Cardiac fibroblast (primary cell): Measurements from ENCODE around the gene KRTAP3-2.
"Not testable (repeated sequence)": the region's sequence is repeated elsewhere in the genome, so short reads cannot be mapped to it uniquely, and the experiment has no call there.

Experiments
- DNase-seq, 2 donors: peaks; one replicate each; pipeline versions ENCODE4 v3.0.0 to v3.0.0-alpha.2; 2010; ENCODE audit warnings: low read depth in 2 of 2
- H3K4me3 ChIP-seq, 2 donors: replicated peaks in 1 of 2; 1 replicate in 1 of 2; 2 replicates in 1 of 2; pipeline ENCODE4 v1.5.1; 2011; ENCODE audit warnings: low read depth in 2 of 2, low read length in 2 of 2, mild to moderate bottlenecking in 2 of 2, moderate library complexity in 1 of 2
- TF ChIP-seq, protein P1 (sequence below): IDR thresholded peaks from one replicate; pipeline ENCODE4 v1.5.1; 2011; ENCODE audit warnings: low read depth, mild to moderate bottlenecking, low read length, inconsistent platforms

The KRTAP3-2 gene

DNA sequence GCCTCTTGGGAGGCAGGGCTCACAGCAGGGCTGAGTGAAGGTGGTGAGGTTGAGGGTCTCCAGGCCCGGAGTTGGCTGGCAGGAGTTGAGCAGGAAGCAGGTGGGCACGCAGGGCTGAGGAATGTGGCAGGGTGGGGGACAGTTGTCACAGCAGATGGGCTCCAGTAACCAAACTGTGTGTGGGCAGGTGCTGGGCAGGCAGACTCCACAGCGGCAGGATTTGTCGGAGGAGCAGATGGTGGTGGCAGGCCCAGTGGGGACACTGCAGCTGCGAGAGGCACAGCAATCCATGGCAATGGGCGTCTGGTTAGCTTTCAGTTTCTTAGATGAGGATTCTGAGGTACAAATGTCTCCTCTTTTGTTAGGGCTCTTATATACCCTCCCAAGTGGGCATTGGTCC lies at the start of gene KRTAP3-2:
Gene KRTAP3-2, minus strand, starts transcription at position 344 of the 400 bp plus-strand sequence. Its CDS starts 53 bp downstream, at position 291.
- not testable (repeated sequence) for H3K4me3 ChIP-seq, DNase-seq

DNA sequence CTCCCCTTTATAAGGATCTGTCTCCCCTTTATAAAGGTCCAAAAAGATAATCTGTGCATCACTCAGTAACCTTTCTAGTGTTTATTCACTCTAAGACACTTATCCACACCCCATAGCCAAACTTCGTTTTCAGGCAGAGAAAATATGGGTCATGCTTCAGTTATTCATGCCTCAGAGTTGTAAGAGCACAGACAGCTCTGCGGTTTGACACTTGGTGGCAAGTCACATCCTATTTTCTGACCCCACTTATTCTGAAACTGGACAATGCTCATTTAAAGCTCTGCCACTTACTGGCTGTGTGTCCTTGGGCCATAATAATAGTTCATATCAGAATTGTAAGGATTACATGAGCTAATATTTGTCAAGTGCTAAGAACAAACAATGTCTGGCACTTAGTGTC lies 49.4 kb upstream of the KRTAP3-2 start:
- TF ChIP-seq, protein P1, sequence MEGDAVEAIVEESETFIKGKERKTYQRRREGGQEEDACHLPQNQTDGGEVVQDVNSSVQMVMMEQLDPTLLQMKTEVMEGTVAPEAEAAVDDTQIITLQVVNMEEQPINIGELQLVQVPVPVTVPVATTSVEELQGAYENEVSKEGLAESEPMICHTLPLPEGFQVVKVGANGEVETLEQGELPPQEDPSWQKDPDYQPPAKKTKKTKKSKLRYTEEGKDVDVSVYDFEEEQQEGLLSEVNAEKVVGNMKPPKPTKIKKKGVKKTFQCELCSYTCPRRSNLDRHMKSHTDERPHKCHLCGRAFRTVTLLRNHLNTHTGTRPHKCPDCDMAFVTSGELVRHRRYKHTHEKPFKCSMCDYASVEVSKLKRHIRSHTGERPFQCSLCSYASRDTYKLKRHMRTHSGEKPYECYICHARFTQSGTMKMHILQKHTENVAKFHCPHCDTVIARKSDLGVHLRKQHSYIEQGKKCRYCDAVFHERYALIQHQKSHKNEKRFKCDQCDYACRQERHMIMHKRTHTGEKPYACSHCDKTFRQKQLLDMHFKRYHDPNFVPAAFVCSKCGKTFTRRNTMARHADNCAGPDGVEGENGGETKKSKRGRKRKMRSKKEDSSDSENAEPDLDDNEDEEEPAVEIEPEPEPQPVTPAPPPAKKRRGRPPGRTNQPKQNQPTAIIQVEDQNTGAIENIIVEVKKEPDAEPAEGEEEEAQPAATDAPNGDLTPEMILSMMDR = no peak
- H3K4me3 ChIP-seq = no peak overlapping the region
- peak in 1 of 2 donors; percentile 85 for DNase-seq

DNA sequence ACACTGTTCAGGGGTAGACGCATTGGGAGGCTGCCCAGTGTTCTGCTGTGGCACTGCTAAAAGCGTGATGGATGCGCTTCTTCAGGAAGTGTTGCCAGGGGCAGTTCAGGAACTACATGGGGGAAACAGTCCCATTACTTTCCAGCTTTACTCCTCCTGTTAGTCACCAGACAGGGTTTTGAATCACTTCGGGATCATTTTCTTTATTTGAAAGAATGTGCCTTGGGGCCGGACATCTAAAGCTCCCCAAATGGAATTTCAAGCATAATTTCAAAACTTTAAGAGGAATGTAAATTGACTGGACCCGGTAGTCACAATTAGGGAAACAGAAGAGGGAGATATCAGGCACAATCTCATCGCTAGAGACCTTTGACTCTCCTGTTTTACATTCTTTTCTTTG lies 48.7 kb upstream of the KRTAP3-2 start:
- H3K4me3 ChIP-seq = no peak overlapping the region
- DNase-seq = peak in 1 of 2 donors; percentile 57
- TF ChIP-seq, protein P1 = no peak

DNA sequence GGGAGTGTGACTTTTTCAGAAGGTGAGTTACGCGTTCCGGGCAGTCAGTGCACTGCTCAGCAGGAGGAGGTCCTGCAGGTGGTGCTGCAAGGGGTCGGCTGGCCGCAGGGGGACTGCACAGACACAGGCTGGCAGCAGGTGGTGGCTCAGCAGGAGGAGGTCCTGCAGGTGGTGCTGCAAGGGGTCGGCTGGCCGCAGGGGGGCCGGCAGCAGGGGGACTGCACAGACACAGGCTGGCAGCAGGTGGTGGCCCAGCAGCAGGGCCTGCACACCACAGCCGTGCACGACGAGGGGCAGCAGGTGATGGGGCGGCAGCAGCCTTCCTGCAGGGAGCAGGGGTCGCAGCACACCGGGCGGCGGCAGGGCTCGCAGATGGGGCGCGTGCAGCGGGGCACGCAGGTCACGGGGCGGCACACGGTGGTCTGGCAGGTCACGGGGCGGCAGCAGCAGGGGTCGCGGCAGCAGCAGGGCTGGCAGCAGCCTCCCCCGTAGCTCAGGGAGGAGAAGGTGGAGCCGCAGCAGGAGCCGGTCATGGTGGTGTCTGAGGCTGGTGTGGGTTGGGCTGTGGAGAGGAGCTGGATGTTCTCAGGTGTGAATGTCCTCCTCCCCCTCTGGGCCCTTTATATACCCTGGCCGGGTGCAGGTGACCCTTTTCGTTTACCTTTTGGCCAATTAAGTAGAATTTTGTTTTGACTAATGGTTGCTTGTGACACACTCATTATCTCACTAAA lies 47.2 kb upstream of the KRTAP3-2 start, which contains the start of gene KRTAP2-1:
Gene KRTAP2-1, minus strand, starts transcription at position 582 of the 731 bp plus-strand sequence. Its CDS starts 49 bp downstream, at position 533.
- H3K4me3 ChIP-seq, DNase-seq: not testable (repeated sequence)

DNA sequence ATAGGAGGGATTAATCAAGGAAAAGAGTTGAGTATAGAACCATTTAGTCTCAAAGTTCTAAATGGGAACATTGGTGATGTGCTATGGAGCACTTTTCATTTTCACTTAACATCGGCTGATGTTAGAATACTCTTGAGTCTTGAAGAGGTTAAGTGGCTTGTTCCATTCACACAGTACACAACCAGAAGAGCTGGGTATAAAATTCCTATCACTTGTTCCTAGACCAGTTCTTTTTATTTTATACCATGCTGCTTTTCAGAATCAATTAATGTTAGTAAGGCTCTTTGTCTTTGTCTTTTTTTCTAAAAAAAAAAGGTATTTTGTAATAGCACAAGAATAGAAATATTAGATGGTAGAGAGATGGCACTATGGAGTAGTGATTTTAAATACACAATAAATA lies 43.2 kb upstream of the KRTAP3-2 start:
- TF ChIP-seq, protein P1 = no peak
- DNase-seq = no peak

DNA sequence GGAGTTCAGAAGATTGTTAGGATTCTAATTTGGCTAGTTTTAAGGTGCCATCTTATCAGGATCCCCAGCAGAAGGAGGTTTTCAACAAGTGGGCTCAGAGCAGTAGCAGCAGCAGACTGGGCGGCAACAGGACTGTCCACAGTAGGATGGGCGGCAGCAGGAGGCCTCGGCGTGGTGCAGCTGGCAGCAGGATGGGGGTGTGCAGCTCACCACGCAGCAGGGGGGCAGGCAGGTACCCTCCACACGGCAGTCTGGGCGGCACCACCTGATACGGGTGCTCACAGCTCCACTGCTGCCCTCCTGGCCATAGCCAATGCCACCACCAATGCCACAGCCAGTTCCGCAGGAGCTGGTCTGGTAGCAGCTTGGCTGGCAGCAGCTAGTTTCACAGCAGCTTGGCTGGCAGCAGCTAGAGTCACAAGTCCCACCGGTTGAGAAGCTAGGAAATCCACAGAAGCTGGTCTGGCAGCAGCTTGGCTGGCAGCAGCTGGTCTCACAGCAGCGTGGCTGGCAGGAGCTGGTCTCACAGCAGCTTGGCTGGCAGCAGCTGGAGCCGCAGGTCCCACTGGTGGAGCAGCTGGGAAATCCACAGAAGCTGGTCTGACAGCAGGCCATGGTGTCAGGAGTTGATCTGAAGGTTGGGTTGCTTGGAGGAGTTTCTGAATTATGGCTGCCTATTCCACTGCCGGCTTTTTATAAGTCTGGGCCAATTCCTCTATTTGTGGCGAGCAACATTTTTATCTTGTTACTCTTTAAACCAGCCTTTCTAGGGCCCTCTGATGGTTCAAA lies 41.3 kb upstream of the KRTAP3-2 start, which contains the start of gene KRTAP1-1:
Gene KRTAP1-1, minus strand, starts transcription at position 668 of the 789 bp plus-strand sequence. Its CDS starts 53 bp downstream, at position 615.
- not testable (repeated sequence) for DNase-seq, H3K4me3 ChIP-seq

More for the DNA sequence above, 43.2 kb upstream of the KRTAP3-2 start:
- H3K4me3 ChIP-seq = no peak overlapping the region

DNA sequence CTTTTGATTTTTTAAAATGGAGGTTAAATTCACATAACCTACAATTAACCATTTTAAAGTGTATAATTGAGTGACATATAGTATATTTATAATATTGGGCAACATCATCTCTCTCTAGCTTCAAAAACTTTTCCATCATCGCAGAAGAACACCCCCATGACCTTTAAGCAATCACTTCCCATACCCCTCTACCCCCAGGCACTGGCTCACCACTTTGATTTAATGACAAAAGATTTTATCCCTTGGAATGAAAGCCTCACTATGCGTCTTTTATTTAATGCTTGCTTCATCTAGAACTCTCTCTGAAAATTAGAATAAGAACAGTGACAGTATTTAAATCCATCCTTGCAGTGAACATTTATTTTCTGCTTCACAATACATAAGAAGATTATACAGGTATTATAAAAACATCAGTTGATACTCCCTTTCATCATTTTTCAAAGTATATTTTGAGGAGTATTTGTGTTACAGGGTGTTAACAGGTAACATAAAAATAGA lies 38.2 kb upstream of the KRTAP3-2 start:
- TF ChIP-seq, protein P1 = no peak
- no peak for DNase-seq
- H3K4me3 ChIP-seq = no peak overlapping the region

DNA sequence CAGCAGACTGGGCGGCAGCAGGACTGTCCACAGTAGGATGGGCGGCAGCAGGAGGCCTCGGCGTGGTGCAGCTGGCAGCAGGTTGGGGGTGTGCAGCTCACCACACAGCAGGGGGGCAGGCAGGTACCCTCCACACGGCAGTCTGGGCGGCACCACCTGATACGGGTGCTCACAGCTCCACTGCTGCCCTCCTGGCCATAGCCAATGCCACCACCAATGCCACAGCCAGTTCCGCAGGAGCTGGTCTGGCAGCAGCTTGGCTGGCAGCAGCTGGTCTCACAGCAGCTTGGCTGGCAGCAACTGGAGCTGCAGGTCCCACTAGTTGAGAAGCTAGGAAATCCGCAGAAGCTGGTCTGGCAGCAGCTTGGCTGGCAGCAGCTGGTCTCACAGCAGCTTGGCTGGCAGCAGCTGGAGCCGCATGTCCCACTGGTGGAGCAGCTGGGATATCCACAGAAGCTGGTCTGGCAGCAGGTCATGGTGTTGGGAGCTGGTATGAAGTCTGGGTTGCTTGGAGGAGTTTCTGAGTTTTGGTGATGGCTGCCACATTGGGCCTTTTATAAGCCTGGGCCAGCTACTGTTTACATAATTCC lies 34.7 kb upstream of the KRTAP3-2 start, which contains the start of gene KRTAP1-3:
Gene KRTAP1-3, minus strand, starts transcription at position 529 of the 590 bp plus-strand sequence. Its CDS starts 53 bp downstream, at position 476.
- not testable (repeated sequence) for DNase-seq

More for the DNA sequence above, 34.7 kb upstream of the KRTAP3-2 start, which contains the start of gene KRTAP1-3:
- not testable (repeated sequence) for H3K4me3 ChIP-seq
